HG02938 (cell line): Measurements from ENCODE around the gene GNAO1.

Experiments used
- ATAC-seq: cut with Tn5 transposase; IDR thresholded peaks from one replicate; pipeline ENCODE4 v1.9.1; 2021; ENCODE audit warnings: mild to moderate bottlenecking, moderate library complexity; ENCODE audit not compliant: unreplicated experiment

GNAO1 gene

DNA sequence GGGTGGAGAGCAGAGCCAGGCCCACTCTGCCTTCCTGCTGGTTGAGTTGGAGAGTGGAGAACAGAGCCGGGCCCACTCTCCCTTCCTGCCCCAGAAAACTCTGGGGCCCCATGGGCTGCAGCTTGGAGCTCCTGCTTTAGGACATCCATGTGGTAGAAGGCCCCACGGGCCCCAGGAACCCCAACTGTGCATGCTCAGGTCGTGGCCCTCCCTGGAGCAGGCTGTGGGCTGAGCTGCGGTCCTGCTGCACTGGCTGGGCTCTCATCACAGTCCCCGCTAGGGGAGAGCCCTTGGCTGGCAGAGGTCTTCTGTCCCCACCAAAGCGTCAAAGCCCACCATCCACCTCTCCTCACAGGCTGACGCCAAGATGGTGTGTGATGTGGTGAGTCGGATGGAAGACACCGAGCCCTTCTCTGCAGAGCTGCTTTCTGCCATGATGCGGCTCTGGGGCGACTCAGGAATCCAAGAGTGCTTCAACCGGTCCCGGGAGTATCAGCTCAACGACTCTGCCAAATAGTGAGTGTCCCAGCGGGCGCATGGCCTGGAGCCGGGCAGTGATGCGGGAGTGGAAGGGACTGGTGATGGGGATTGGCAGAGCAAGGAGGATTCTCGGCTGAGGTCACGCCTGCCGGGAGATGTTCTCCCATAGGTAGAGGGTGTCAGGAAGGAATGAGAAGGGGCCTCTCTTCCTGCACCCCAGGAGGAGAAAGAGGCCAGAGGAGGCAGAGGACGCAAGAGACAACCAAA, 137.2 kb downstream of the GNAO1 start:
- no peak for ATAC-seq

DNA sequence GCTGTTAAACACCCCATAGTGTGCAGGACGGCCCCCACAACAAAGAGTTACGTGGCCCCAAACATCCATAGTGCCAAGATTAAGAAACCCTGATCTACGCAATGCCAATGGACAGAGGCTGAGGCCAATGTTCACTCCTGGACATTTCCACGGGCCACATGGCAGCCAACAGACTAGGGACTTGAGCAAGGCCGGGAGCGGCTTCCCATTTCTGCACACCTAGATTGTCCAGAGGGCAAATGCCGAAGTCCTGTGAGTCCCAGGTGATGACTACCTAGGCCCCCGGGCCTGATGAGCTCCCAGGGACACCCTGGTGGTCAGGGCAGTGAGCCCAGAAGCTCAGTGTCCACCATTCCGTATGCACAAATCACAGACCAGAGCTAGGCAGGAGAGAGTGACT, 138.6 kb downstream of the GNAO1 start:
- ATAC-seq: no peak

DNA sequence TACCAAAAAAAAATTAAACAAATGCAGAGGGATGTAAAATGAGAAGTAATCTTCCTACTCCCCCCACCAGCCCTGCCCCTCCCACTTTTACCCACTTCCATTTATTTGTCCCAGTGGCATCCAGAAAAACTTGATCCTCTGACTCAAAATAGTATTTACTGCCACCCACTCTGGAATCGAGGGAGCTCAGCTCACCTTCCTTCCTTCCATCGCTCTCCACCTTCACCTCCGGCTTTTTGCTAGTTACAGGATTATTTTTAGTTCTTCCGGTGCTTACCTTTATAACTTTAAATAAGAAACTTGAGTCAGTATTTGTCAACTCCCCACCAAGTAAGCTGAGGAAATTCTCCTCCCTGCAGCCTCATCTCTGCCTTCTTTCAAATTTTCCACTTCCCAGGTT, 139.2 kb downstream of the GNAO1 start:
- no peak for ATAC-seq

DNA sequence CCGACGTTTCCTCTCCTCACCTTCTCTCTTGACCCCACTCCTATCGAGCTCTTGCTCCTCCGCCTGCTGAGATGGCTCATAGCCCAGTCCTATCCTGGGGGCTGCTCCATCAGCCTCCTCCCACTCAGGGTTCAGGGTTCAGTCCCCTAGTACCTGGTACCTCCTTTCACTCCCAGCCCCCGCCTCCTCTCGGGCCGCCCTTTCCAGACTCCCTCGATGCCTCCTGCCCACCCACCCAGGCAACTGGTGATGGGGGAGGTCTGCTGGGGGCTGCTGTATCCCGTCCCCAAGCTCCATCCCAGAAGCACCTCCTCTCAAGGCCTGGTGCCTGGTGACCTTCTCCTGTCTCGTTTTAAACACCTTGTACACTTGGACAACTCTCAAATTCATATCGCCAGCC, 140.1 kb downstream of the GNAO1 start:
- no peak for ATAC-seq

DNA sequence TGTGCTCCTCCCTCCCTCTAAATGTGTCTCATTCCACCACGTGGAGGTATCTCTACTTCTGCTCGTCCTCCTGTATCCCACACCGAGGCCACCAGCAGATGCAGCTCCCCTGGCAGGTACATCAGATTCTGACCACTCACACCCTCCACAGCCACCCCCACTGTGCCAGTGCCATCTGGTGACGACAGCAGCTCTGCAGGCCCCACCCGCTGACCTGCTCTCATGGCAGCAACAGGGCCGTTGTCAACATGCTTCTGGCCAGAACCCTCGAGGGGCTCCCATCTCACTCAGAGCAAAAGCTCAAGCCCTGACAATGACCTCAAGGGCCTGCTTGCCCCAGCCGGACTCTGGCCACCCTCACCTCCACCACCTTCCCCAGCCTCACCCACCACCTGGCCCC, 140.6 kb downstream of the GNAO1 start:
- ATAC-seq: no peak

DNA sequence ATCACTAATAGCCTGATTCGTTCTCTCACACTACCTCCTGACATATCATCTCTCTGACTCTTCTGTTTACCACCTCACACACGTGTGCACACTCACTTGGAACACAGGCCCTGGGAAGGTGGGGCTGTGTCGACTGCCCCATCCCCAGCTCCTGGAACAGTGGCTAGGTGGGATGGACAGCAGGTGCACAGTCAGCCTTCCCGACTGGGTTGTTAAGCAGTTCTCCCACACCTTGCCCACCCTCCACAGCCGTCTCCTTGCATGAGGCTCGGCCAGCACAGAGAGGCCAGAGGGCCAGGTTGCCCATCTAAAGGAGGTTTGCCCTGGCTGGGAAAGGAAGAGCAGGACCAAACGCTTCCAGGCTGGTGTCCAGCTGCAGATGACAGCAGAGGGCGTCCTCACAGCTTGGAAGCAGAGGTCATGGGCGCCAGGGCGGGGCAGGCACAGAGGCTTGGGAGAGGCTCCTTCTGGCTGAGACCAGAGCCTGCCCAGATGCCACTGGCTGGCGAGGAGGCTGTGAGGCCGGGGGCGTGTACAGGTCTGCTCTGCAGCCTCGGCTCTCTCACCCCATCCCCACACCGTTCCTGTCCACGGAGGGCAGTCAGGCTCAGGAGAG, 141.3 kb downstream of the GNAO1 start:
- ATAC-seq: no peak

DNA sequence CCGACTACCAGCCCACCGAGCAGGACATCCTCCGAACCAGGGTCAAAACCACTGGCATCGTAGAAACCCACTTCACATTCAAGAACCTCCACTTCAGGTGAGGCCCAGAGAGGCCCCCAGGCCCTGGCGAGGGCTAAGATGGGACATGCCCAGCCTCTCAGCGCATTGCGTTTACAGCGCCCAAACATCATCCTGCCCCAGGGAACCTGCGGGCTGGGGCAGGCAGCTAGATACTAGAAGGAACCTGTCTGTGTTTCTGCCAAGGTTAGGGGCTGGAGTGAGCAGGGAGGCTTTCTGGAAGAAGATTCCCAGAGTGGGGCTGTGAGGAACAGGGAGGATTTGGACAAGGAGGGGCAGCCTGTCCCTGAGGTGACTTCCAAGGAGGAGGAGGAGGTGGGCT, 143.5 kb downstream of the GNAO1 start:
- no peak for ATAC-seq

DNA sequence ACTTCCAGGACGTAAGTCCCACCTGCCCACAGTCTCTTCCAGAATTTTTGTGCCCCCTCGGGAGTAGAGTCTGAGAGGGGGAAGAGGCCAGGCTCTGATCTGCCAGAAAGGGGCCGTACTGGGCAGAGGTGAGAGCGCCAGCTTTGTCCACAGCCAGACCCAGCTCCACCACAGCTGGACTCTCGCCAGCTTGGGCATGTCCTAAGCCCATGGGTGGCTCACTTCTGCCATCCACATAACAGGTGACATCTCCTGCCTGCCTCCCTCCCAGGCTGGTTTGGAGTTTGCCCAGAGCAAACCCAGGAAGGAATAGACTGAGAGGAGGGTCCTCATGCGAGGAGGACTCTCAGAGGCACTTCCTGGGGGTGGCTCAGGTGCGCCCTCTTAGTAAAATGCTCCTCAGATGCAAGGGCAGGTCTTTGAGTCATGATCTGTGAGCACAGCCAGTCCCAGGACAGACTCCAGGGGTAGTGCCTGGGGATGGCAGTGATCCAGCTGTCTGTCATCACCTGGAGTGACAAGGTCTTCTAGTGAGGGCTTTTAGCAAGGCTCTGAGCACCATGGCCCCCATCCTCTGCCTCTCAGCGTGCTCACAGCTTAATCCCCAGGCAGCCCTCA, 144.9 kb downstream of the GNAO1 start:
- ATAC-seq: no peak

DNA sequence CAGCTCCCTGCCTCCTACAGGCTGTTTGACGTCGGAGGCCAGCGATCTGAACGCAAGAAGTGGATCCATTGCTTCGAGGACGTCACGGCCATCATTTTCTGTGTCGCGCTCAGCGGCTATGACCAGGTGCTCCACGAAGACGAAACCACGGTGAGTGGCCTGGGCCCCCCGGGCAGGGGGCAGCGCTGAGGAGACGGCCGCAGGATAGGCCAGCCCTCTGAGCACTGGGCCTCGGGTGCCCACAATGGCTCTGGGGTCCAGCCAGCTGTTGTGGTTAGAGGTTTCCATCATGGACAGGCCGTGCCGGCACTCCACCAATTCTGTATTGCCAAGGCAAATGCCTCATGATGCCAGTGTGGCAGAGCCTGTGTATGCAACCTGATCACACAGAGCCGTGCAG, 145.4 kb downstream of the GNAO1 start:
- no peak for ATAC-seq

DNA sequence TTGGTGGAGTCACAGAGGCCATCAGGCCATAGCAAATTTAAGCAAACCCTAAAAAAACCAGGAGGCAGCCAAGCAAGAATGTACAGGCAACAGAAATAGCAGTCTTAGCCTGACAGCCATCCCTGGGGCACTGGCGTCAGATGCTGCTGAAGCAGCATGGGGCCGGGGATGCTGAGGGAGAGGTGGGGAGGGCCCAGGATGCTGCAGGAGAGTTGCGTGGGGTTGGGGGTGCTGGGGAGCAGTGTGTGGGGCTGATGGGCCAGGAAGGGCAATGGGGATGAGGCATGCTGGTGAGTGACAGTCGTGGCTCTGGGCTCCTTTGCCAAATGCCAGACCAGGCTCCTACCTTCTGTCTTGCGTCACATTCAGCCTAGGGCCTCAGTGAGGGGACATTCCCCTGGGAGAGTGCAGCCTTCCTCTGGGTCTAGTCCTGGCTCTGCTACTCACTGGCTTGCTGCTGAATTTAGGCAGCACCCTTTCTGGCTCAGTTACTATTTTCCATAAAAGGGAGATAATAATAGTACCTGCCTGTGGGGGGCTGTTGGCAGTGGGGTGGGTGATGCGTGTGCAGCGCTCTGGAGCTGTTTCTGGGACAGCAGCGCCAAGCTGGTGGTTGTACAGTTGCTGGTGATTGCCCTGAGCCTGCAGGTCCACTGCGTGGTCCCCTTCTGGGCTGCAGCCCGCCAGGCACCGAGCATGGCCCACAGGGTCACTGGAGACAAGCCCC, 146.0 kb downstream of the GNAO1 start:
- ATAC-seq: no peak

DNA sequence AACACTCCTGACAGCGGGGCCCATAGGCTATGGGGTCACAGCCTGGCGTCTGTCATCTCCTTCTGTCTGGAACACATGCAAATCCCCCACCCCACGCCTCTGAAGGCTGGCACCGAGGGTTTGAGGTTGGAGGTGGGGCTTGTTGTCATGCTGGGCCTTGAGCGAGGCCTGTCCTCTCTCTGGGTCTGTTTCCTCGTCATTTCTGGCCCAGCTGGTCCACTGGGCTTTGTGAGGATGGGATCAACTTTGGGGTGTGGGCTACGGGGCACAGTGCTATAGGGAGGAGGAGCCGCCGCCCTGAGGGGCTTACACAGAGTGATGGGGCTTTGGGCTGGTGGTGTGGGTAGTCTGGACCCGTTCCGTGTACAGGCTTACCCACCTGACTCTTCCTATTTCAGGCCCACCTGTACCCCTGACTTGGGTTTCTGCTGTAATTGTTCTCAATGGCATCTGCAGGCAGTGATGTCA, 146.6 kb downstream of the GNAO1 start:
- ATAC-seq: no peak

DNA sequence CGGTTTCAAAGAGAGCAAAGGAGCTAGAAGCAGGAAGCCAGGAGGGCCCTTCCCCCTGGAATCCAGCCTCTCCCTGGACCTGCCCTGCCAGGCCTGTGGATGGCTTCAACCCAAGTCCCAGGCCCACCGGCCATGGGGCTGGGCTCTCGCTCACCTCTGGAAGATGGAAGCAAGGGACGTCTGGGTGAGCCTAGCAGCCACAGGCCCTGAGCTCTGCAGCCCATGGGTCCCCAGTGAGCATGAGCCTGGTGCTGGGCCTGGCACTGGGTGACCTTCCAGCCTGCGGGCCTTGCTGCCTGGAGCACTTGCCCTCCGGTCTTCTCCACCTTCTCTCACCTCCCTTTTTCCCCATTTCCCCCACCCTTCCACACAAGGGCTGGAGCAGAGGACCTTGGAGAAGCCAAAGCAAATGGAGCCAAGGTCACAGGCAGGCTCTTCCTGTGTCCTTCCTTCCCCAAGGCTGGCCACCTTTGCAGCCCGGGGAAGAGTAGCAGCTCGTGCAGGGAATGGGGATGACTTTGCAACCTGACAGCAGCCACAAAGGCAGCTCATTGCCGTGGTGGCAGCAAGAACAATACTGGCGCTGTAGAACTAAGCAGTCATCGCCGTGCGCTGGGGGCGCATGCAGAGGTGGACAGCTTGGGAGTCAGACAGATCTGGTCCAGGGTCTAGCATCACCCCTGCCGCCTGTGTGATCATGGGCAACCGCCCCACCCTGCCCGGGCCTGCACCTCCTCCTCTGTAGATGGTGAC, 147.5 kb downstream of the GNAO1 start:
- no peak for ATAC-seq

DNA sequence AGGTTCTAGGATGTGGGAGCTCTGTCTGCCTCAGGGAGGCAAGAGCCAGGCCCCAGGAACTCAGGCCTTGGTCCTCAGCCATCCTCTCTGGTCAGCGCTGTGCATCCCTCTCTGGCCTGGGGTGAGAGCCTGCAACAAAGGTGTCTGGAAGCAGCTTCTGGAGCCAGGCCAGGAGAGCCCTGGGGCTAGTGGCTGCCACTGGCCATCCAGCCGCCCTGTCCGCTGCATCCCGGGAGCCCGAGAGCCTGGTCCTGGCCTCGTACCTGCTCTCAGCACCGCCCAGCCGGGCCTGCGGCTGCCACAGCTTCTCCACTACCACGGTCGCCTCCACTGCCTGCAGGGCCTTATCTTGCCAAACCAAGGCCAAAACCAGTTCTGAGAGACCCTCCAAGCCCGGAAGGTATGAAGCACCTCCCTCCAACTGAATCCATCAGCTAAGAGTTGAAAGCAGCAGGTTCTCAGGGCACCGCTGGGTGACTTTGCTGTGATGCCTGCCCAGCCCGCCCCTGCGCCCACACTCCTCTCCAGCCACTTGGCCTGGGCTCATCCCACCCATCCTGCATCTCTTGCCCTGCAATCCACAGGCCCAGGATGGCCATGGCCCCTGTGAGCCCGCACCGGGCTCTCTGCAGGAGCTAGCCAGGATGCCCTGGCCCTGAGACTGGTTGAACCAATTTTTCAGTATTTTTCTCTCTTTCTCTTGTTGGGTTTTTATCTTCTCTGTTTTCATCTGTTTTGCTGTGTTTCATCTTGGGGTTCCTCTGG, 148.3 kb downstream of the GNAO1 start:
- no peak for ATAC-seq

DNA sequence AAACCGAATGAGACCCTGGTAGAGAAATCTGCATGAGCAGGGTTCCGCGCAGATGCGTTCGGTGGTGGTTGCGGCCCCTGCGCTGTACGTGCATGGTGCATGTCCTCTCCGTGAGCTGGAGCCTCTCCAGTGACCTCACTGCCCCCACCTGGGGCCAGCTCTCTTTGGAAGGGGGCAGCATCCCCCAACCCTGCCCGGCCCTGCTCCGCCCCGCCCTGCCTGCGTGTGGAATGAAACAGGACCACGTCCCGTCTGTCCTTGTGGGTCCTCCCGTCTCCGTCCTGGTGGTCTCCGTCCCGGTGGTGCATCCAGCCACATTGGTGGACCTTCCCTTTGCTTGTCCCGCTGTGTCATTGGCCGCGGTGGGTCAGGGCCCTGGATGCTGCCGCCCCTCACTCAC, 149.1 kb downstream of the GNAO1 start:
- no peak for ATAC-seq

DNA sequence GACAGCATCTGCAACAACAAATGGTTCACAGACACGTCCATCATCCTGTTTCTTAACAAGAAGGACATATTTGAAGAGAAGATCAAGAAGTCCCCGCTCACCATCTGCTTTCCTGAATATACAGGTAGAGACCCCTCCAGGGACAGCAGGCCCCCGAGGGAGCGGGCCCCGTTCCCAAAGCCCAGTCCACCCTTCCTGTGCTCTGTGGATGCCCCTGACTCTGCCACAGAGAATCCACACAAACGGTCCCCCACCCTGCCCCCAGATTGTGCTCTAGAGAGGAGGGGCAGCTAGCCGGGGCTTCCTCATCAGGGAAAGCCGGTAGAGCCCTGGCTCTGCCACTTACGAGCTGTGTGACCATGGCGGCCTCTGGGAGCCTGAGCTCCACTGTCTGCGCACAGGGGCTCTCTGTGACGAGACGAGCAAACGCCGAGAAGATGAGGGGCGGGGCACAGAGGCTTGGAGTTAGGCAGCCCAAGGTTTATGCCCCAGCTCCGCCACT, 149.6 kb downstream of the GNAO1 start:
- no peak for ATAC-seq

DNA sequence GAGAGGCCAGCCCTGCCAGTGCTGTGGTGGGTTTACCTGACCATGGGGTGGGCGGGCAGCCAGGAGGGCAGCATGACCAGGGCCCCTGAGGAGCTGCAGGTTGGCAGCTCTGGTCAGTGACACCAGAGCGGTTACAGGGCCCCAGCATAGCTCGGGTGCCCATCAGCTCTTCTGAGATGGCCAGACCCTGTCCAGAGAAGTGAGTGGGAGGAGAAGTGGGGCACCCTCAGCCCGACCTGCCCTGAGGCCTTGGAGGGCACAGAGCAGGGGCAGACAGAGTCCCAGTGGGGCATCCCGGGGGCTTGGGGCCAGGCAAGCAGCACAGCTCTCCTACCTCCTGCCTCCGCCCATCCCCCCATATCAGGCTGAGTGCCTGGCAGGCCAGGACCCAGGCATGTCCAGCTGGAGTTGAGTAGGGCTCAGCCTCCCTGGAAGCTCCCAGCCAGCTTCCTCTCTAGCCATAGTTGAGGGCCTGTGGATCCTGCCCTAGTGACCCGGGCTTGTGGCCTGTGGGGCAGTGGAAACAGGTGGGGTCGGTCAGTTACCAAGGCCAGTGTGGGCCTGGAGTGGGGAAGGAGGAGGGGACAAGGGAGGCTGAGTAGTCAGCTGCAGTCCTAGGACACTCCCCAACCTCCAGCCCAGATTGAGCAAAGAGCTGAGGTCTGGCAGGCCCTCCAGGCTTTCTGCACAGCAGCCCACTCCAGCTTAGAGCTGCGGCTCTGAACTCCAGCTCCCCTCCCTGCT, 150.5 kb downstream of the GNAO1 start:
- ATAC-seq: no peak

DNA sequence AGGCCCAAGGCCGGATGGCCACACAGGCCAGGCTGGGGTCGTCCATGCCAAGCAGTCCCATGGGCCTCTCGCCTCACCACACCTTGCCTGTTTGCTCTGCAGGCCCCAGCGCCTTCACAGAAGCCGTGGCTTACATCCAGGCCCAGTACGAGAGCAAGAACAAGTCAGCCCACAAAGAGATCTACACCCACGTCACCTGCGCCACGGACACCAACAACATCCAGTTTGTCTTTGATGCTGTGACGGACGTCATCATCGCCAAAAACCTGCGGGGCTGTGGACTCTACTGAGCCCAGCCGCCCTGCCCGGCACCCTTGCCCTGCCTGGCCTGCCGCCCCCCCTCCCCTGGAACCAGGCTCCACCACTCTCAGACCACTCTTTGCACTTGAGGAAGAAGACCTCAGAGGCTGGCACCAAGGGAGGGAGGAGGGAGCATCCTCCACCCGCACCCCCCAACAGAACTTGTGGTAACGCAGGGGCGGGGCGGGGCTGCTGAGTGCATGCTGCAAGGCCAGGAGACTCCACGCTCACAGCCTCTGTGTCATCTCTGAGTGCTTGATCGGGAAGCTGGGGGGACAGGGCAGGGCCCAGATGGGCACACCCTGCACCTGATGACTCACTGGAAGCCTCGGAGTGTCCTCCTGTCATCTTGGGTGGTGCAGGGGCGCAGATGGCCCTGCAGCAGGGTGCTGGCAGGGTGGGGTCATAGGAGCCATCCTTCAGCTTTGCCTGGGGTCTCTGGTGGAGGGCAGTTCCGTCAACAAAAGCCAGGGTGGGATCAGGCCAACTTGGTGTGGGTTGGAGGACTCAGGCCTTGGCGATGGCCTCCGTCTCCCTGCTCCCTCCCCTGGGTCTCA, 152.6 kb downstream of the GNAO1 start:
- ATAC-seq: no peak
